ENCODE data around the gene TMEM126B. TPM values are rescaled to one million over a fixed set of nuclear protein-coding genes. Genes with fewer than 3 reads are reported as not detected.
A peak's percentile ranks its signal among the peaks of the same experiment; 100 is the strongest.

The TMEM126B gene
- total and polyA plus RNA-seq, 2 donors (not counting 1 experiment from before 2014, with no cell fraction given): 21.7 to 38.5 TPM

GRCh38 chr11:85661972-85662664 is 33.7 kb downstream of the TMEM126B start:
- H3K4me1 Mint-ChIP-seq: peaks cover 51% of the 10 kb centered on the region
- H3K4me3 ChIP-seq (ENCODE audit: control extremely low read depth in 1 of 5, extremely low read depth in 1 of 5, insufficient read depth in 1 of 5, low read depth in 2 of 5, low read length in 4 of 5): no peak overlapping the region
- H3K36me3 ChIP-seq (replicated peaks in 1 of 2; ENCODE audit: control extremely low read depth in 1 of 2, control insufficient read depth in 1 of 2, extremely low read depth in 1 of 2, insufficient read depth in 2 of 2, low read length in 1 of 2): peaks cover 0 to 35% of the 10 kb centered on the region in 2 experiments
- no peaks in the 10 kb centered on the region for H3K27me3 Mint-ChIP-seq
- no peaks in the 10 kb centered on the region for H3K27me3 ChIP-seq (replicated peaks in 1 of 4; ENCODE audit: control extremely low read depth in 1 of 4, control insufficient read depth in 3 of 4, insufficient read depth in 4 of 4, low read length in 3 of 4)
- H3K9me3 ChIP-seq (ENCODE audit: control extremely low read depth in 1 of 3, control insufficient read depth in 2 of 3, insufficient read depth in 1 of 3, low read length in 2 of 3): peaks cover 0 to 3% (median 0%) of the 10 kb centered on the region in 3 donors
- ATAC-seq (ENCODE audit: low read depth): no peak
- TF ChIP-seq EZH2 (IDR thresholded peaks at IDR 0.05; ENCODE audit: borderline replicate concordance, insufficient read depth, low read depth, low read length, poor library complexity, severe bottlenecking) (no peak), CTCF (IDR thresholded peaks at IDR 0.05) (no peak)
- ChIA-PET POLR2A (no interaction called here), CTCF (no interaction called here)
- peaks cover 37% of the 10 kb centered on the region for H4K20me1 ChIP-seq (ENCODE audit: control insufficient read depth, insufficient read depth, low read length, poor library complexity, severe bottlenecking)
- peaks cover 16 to 21% of the 10 kb centered on the region in 2 donors for H3K4me1 ChIP-seq (ENCODE audit: control insufficient read depth in 2 of 2, insufficient read depth in 2 of 2, low read length in 2 of 2)
- H3K27ac Mint-ChIP-seq: no peak overlapping the region
- no peak overlapping the region for H3K27ac ChIP-seq (ENCODE audit: low read length in 2 of 2)
- intact Hi-C loops (cut with micrococcal nuclease): loop anchor here (10.0 kb wide), 1 partner anchor 347 kb away; no protein-coding TSS in a partner anchor
- no peaks in the 10 kb centered on the region for H3K9me3 Mint-ChIP-seq (ENCODE audit: insufficient read depth)
- H2AFZ ChIP-seq (ENCODE audit: insufficient read depth, low read depth, low read length, poor library complexity, severe bottlenecking): no peak overlapping the region
- no peak for DNase-seq
- H3K79me2 ChIP-seq (ENCODE audit: control insufficient read depth, insufficient read depth, low read length): peaks cover 47% of the 10 kb centered on the region
- H3K9ac ChIP-seq (ENCODE audit: low read length): peak overlapping the region; percentile 16
- H3K4me3 Mint-ChIP-seq: peak overlapping the region; percentile 59
- H3K4me2 ChIP-seq (replicated peaks; ENCODE audit: low read depth, low read length, poor library complexity, severe bottlenecking): peak overlapping the region; percentile 79
- WGBS (ENCODE audit: insufficient coverage): 13% methylated on average over 1 of the region's 4 CpGs

Measured in B cell (primary cell).